Naive thymus-derived CD8-positive, alpha-beta T cell (primary cell): ENCODE results near the gene C20orf204. TPM values are rescaled to one million over a fixed set of nuclear protein-coding genes. Genes with fewer than 3 reads are reported as not detected.
"Not testable (repeated sequence)": the region's sequence is repeated elsewhere in the genome, so short reads cannot be mapped to it uniquely, and the experiment has no call there.

Source experiments
- ATAC-seq, 2 donors: fragments of 150-1000 bp; cut with Tn5 transposase in 1 of 2; sonication (Bioruptor Pico), chemical (Tn5 transposase) in 1 of 2; 1 replicate in 1 of 2; 2 replicates in 1 of 2; pipeline ENCODE4 v1.10.0; 2021; ENCODE audit warnings: mild to moderate bottlenecking in 2 of 2, moderate library complexity in 2 of 2
- POLR2A ChIA-PET: fragments of 350-600 bp; sonication (Branson Sonifier 250); formaldehyde crosslinking; loops from one replicate; lab custom pipeline; 2021; ENCODE audit warnings: antibody characterized with exemption; lab: Charles Lee
- DNase-seq, 10 donors: peaks; one replicate each; pipeline versions ENCODE4 v3.0.0 to v3.0.0-alpha.2; 2020 to 2022
- H3K27ac Mint-ChIP-seq, 10 donors: one replicate each; pipeline ENCODE4 v1.8.0; 2020 to 2022; ENCODE audit warnings: mild to moderate bottlenecking in 10 of 10, mixed read lengths in 10 of 10, moderate library complexity in 4 of 10, inconsistent platforms in 1 of 10
- H3K27me3 Mint-ChIP-seq, 5 donors: one replicate each; pipeline ENCODE4 v1.8.0; 2021 to 2022; ENCODE audit warnings: mixed read lengths in 5 of 5
- H3K36me3 Mint-ChIP-seq, 3 donors: one replicate each; pipeline ENCODE4 v1.8.0; 2020 to 2022; ENCODE audit warnings: mixed read lengths in 3 of 3, mild to moderate bottlenecking in 2 of 3, inconsistent platforms in 1 of 3
- H3K4me1 Mint-ChIP-seq, 4 donors: one replicate each; pipeline ENCODE4 v1.8.0; 2021 to 2022; ENCODE audit warnings: mixed read lengths in 4 of 4
- H3K4me3 Mint-ChIP-seq, 10 donors: one replicate each; pipeline ENCODE4 v1.8.0; 2020 to 2022; ENCODE audit warnings: mild to moderate bottlenecking in 10 of 10, mixed read lengths in 10 of 10, moderate library complexity in 6 of 10, inconsistent platforms in 1 of 10
- H3K9me3 Mint-ChIP-seq, 9 donors: one replicate each; pipeline ENCODE4 v1.8.0; 2020 to 2022; ENCODE audit warnings: mixed read lengths in 9 of 9, mild to moderate bottlenecking in 3 of 9, inconsistent platforms in 1 of 9, moderate library complexity in 1 of 9
- microRNA-seq: library from miRNA; unstranded; fragments of <30 nt; microRNA quantifications from one replicate; pipeline ENCODE4 v1.2.0, GENCODE V29; 2022; ENCODE audit warnings: borderline microRNAs expressed
- polyA plus RNA-seq, 3 donors: library from polyadenylated mRNA; unstranded; fragments of 300-500 nt; fragmentation: Illumina TruSeq; gene quantifications; one replicate each; pipeline ENCODE4 v1.2.3, GENCODE V29; 2021
- total RNA-seq, 8 experiments: library from RNA in 2 of 8; stranded (reverse) in 2 of 8; gene quantifications; one replicate each; pipeline ENCODE4 v1.2.3 and lab custom pipeline; 2021 to 2026

The C20orf204 gene
- total and polyA plus RNA-seq, 5 experiments from 2014 or later = 0.54 to 5.8 (median 5.6) TPM; not detected in 2

DNA sequence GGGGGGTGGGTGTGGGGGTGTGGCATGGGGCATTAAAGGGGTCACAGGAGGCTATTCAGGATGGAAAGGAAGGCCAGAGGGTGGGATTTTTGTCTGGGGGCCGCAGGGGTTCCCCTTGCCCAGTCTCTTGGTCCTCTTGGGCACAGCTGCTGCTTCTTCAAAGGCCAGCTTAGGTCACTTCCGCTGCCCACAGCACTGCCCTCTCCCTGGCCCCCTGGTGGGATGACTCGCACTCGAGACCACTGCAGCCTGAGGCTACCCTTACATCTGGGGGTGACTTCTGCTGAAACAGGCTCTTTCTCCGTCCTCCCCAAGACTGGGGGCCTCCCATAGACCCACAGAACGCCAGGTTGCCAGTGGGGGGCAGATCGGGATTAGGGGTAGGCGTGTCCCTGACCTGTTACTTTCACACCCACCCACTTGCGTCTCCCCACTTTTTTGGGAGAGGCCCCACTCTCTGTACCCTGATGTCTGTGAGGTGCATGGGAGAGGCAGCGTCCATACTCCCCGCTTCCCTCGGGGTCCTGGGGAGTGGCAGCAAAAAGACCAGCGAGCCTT lies 46.9 kb downstream of the C20orf204 start:
- peak overlapping the region in 3 of 10 donors; percentile 27 to 85 (median 51) for H3K27ac Mint-ChIP-seq

DNA sequence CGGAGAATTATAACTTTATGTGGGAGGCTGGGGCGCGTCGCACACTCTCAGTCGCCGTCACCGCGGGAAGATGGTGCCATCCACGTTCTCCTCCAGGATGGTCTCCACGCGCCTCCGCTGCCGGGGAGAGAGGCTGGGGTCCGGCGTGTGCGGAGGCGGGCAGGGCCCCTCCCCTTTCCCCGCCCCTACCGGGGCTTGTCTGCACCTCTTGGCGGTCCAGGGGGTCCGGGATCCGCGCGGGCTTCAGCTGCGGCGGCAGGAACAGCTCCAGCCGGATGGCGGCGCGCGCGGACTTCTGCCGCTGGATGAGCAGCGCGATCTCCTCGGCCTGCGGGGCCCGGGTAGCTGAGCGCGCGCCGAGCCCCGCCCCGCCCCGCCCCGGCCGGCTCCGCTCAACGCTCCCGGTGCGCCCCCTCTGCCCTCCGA lies 47.4 kb downstream of the C20orf204 start:
- POLR2A ChIA-PET = interaction anchor here (1.2 to 2.3 kb wide), 7 partner anchors 16 to 174 kb away, joined by 3 to 13 read pairs (median 5); partner anchors contain the start of genes PCMTD2, PRPF6 and TCEA2
- DNase-seq (peak in 9 of 10 donors; percentile 38 to 78 (median 62)), ATAC-seq (peak; percentile 42 to 45)
- Mint-ChIP-seq H3K4me1 (peaks cover 19 to 47% (median 39%) of the 10 kb centered on the region in 4 donors), H3K27ac (peak overlapping the region in 2 of 10 donors; percentile 27 to 85), H3K9me3 (peaks cover 0 to 12% (median 0%) of the 10 kb centered on the region in 9 donors), H3K4me3 (peak overlapping the region; percentile 64 to 88 (median 78)), H3K36me3 (peaks cover 0 to 3% (median 0%) of the 10 kb centered on the region in 3 donors), H3K27me3 (peaks cover 0 to 6% (median 1%) of the 10 kb centered on the region in 5 donors)

More for the DNA sequence above, 46.9 kb downstream of the C20orf204 start:
- H3K9me3 Mint-ChIP-seq = peaks cover 0 to 12% (median 0%) of the 10 kb centered on the region in 9 donors
- H3K27me3 Mint-ChIP-seq = peaks cover 0 to 6% (median 1%) of the 10 kb centered on the region in 5 donors
- peaks cover 0 to 3% (median 0%) of the 10 kb centered on the region in 3 donors for H3K36me3 Mint-ChIP-seq
- ATAC-seq (no peak), DNase-seq (no peak)
- peak overlapping the region; percentile 64 to 88 (median 78) for H3K4me3 Mint-ChIP-seq
- POLR2A ChIA-PET = interaction anchor here (1.2 to 2.3 kb wide), 7 partner anchors 17 to 175 kb away, joined by 3 to 13 read pairs (median 5); partner anchors contain the start of genes PCMTD2, PRPF6 and TCEA2
- peaks cover 19 to 50% (median 39%) of the 10 kb centered on the region in 4 donors for H3K4me1 Mint-ChIP-seq

DNA sequence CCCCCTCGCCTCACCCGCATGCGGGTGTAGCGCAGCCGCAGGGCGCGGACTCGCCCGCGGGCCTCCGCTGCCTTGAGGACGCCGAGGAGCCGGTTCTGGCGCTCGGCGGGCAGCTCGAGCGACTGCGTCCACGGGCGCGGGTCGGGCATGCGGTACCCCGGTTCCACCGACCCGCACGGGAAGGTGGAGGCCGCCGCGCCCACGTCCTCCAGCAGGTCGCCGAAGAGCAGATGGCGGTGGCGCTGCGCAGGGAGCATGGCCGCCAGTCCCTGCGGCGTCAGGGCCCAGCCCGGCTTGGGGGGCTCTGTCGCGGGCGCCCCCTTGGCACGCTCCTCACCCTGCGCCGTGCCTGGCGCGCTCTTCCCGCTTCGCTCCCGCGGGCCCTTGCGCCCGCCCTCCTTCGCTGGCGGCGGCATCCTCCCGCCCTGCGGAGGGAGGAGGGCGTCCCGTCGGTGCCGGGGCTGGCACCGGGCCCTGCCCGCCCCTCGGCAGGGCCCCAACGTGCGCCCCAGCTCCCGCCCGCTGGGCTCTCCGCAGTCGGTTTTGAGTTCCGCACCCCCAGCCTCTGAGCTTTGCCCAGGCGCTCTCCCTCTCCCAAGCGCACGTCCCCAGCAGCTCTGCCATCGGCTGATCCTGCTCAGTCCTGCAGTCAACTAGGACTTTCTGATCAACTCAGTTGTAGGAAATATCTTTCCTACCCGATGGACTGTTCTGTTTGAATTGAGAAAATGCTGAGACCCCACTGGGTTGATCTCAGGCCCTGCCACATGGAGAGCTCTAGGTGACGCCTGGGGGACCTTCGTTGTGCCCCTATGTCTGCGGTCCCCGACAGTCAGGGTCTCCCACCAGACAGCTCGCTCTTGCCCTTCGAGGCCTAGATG lies 48.1 kb downstream of the C20orf204 start, which contains the start of gene LKAAEAR1:
Gene LKAAEAR1 (minus strand): TSS at position 595 of the 881 bp plus-strand sequence. CDS start 179 bp downstream, at position 416.
- H3K27ac Mint-ChIP-seq = peak within 1 kb of the TSS in 8 of 10 donors; percentile 49 to 89 (median 70)
- ATAC-seq = peak; percentile 3 to 7
- H3K4me1 Mint-ChIP-seq = peaks cover 17 to 42% (median 36%) of the 10 kb centered on the region in 4 donors
- H3K27me3 Mint-ChIP-seq = peaks cover 0 to 6% (median 1%) of the 10 kb centered on the region in 5 donors
- peaks cover 0 to 3% (median 0%) of the 10 kb centered on the region in 3 donors for H3K36me3 Mint-ChIP-seq
- DNase-seq = no peak
- peaks cover 0 to 12% (median 0%) of the 10 kb centered on the region in 9 donors for H3K9me3 Mint-ChIP-seq
- POLR2A ChIA-PET = interaction anchor here (1.1 to 2.3 kb wide), 6 partner anchors 16 to 171 kb away, joined by 4 to 13 read pairs (median 6); partner anchors contain the start of genes C20orf204, PCMTD2 and PRPF6
- peak within 1 kb of the TSS; percentile 77 to 94 (median 90) for H3K4me3 Mint-ChIP-seq

DNA sequence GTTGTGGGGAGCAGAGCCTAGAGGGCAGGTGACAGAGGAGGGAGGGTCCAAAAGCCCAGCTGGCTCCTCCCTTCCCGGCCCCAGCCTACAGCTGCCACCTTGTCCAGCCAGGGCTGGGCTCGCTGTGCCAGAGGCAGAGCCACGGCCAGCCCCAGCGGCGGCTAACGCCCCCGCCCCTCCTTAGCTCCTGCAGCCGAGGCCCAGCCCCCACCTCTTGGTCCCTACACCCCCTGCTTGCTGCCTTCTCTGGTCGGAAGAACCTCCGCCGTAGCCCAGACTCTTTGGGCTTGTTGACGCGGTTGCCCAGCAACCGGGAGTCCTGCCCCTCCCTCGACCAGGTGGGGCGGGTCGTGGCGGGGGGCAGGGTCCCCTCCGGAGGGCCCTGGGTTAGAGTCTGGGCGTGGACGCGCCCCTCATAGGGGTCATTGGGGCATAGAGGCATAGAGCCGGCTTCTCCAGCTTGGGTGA lies 48.7 kb downstream of the C20orf204 start:
- peak overlapping the region; percentile 77 to 94 (median 90) for H3K4me3 Mint-ChIP-seq
- DNase-seq = no peak
- H3K27me3 Mint-ChIP-seq = peaks cover 0 to 6% (median 1%) of the 10 kb centered on the region in 5 donors
- POLR2A ChIA-PET = interaction anchor here (1.1 to 2.3 kb wide), 4 partner anchors 36 to 171 kb away, joined by 4 to 13 read pairs (median 8); partner anchors contain the start of genes C20orf204 and PCMTD2
- peak overlapping the region in 2 of 10 donors; percentile 63 to 89 for H3K27ac Mint-ChIP-seq
- H3K4me1 Mint-ChIP-seq = peaks cover 15 to 41% (median 36%) of the 10 kb centered on the region in 4 donors
- peaks cover 0 to 12% (median 0%) of the 10 kb centered on the region in 9 donors for H3K9me3 Mint-ChIP-seq
- peaks cover 0 to 3% (median 0%) of the 10 kb centered on the region in 3 donors for H3K36me3 Mint-ChIP-seq
- ATAC-seq = no peak

DNA sequence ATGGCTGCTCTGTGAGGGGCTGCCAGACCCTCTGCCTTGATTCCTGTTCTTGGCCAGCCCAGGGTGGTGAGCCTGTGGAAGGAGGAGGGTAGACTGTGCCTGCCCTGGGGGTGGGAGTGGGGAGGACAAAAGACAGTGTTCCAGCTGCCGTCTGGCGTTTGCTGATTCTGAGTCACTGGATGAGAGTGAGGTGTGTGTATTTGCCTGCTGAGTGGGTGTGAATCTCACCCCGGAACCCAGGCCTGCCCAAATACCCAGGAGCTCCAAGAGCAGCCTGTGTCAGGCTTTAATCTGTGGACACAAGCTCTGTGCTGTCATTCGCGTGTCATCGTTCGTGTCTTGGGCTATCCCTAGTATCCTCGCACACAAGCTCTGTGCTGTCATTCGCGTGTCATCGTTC lies 50.8 kb downstream of the C20orf204 start:
- H3K4me1 Mint-ChIP-seq = peaks cover 14 to 23% (median 21%) of the 10 kb centered on the region in 4 donors
- peaks cover 0 to 12% (median 0%) of the 10 kb centered on the region in 9 donors for H3K9me3 Mint-ChIP-seq
- no peak for DNase-seq
- POLR2A ChIA-PET = no interaction called here
- peaks cover 0 to 6% (median 1%) of the 10 kb centered on the region in 5 donors for H3K27me3 Mint-ChIP-seq
- no peak overlapping the region for H3K27ac Mint-ChIP-seq
- no peak for ATAC-seq
- peaks cover 0 to 3% (median 0%) of the 10 kb centered on the region in 3 donors for H3K36me3 Mint-ChIP-seq
- no peak overlapping the region for H3K4me3 Mint-ChIP-seq

DNA sequence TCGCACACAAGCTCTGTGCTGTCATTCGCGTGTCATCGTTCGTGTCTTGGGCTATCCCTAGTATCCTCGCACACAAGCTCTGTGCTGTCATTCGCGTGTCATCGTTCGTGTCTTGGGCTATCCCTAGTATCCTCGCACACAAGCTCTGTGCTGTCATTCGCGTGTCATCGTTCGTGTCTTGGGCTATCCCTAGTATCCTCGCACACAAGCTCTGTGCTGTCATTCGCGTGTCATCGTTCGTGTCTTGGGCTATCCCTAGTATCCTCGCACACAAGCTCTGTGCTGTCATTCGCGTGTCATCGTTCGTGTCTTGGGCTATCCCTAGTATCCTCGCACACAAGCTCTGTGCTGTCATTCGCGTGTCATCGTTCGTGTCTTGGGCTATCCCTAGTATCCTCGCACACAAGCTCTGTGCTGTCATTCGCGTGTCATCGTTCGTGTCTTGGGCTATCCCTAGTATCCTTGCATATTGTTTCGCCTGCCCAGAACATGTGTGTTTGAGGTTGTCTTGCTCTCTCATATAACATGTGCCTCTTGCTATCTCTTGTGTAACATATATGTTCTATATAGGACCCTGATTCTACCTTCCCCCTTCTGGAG lies 51.3 kb downstream of the C20orf204 start:
- Mint-ChIP-seq H3K9me3 (peaks cover 0 to 12% (median 0%) of the 10 kb centered on the region in 9 donors), H3K4me1 (peaks cover 10 to 21% (median 17%) of the 10 kb centered on the region in 4 donors)
- ATAC-seq, H3K4me3 Mint-ChIP-seq, H3K36me3 Mint-ChIP-seq, POLR2A ChIA-PET, DNase-seq, H3K27ac Mint-ChIP-seq, H3K27me3 Mint-ChIP-seq: not testable (repeated sequence)

DNA sequence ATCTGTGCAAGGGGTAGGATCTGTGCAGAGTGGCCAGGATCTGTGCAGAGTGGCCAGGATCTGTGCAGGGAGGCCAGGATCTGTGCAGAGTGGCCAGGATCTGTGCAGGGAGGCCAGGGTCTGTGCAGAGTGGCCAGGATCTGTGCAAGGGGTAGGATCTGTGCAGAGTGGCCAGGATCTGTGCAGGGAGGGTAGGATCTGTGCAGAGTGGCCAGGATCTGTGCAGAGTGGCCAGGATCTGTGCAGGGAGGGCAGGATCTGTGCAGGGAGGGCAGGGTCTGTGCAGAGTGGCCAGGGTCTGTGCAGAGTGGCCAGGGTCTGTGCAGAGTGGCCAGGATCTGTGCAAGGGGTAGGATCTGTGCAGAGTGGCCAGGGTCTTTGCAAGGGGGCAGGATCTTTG lies 52.6 kb downstream of the C20orf204 start:
- not testable (repeated sequence) for H3K27ac Mint-ChIP-seq

More for the DNA sequence above, 52.6 kb downstream of the C20orf204 start:
- H3K9me3 Mint-ChIP-seq = peaks cover 0 to 12% (median 0%) of the 10 kb centered on the region in 9 donors
- H3K36me3 Mint-ChIP-seq, H3K4me3 Mint-ChIP-seq, DNase-seq, POLR2A ChIA-PET, H3K27me3 Mint-ChIP-seq, ATAC-seq: not testable (repeated sequence)
- peaks cover 5 to 13% (median 6%) of the 10 kb centered on the region in 4 donors for H3K4me1 Mint-ChIP-seq

Small RNA genes lying within 50 kb of the gene (microRNA-seq; reads per million reads assigned to microRNA genes)
- not detected for gene MIR6813

Other genes with a start within 250 kb of the C20orf204 start
- gene ZBTB46, start 204.9 kb upstream of the C20orf204 start, total RNA-seq = not detected
- gene ZBTB46, start 204.9 kb upstream of the C20orf204 start, polyA plus RNA-seq = under 1 TPM; 0.06 to 0.08 (median 0.06) TPM
- gene ABHD16B, start 174.7 kb upstream of the C20orf204 start, total RNA-seq = not detected
- gene ABHD16B, start 174.7 kb upstream of the C20orf204 start, polyA plus RNA-seq = under 1 TPM; 0.29 to 0.60 (median 0.57) TPM
- 10 to 100 TPM; 39.3 to 42.0 TPM for gene TPD52L2, start 170.9 kb upstream of the C20orf204 start, total RNA-seq
- 10 to 100 TPM; 56.4 to 79.0 (median 68.3) TPM for gene TPD52L2, start 170.9 kb upstream of the C20orf204 start, polyA plus RNA-seq
- 10 to 100 TPM; 51.8 to 52.9 TPM for gene DNAJC5, start 141.1 kb upstream of the C20orf204 start, total RNA-seq
- 1 to 10 TPM; 4.7 to 7.1 (median 6.7) TPM for gene DNAJC5, start 141.1 kb upstream of the C20orf204 start, polyA plus RNA-seq
- 10 to 100 TPM; 48.2 to 50.9 TPM for gene UCKL1, start 79.8 kb upstream of the C20orf204 start, total RNA-seq
- 10 to 100 TPM; 19.8 to 28.3 (median 21.0) TPM for gene UCKL1, start 79.8 kb upstream of the C20orf204 start, polyA plus RNA-seq
- gene ZNF512B, start 66.3 kb upstream of the C20orf204 start, total RNA-seq = 10 to 100 TPM; 17.7 to 19.4 TPM
- 1 to 10 TPM in 1 of 3 donors, under 1 TPM in 2; 0.57 to 1.5 (median 0.59) TPM for gene ZNF512B, start 66.3 kb upstream of the C20orf204 start, polyA plus RNA-seq
- gene SAMD10, start 56.5 kb upstream of the C20orf204 start, total RNA-seq = 1 to 10 TPM; 7.7 to 9.3 TPM
- gene SAMD10, start 56.5 kb upstream of the C20orf204 start, polyA plus RNA-seq = 10 to 100 TPM in 1 of 3 donors, 1 to 10 TPM in 2; 7.4 to 15.4 (median 8.9) TPM
- gene PRPF6, start 55.0 kb upstream of the C20orf204 start, total RNA-seq = 10 to 100 TPM; 91.1 to 93.3 TPM
- gene PRPF6, start 55.0 kb upstream of the C20orf204 start, polyA plus RNA-seq = 100 to 1,000 TPM in 1 of 3 donors, 10 to 100 TPM in 2; 67.2 to 110 (median 85.9) TPM
- gene SOX18, start 13.5 kb downstream of the C20orf204 start, total RNA-seq = not detected
- gene SOX18, start 13.5 kb downstream of the C20orf204 start, polyA plus RNA-seq = not detected
- 10 to 100 TPM; 42.0 to 42.7 TPM for gene TCEA2, start 27.0 kb downstream of the C20orf204 start, total RNA-seq
- 10 to 100 TPM; 22.5 to 33.0 (median 32.1) TPM for gene TCEA2, start 27.0 kb downstream of the C20orf204 start, polyA plus RNA-seq
- 10 to 100 TPM; 16.9 to 20.7 TPM for gene RGS19, start 43.3 kb downstream of the C20orf204 start, total RNA-seq
- 10 to 100 TPM; 50.9 to 67.5 (median 59.4) TPM for gene RGS19, start 43.3 kb downstream of the C20orf204 start, polyA plus RNA-seq
- gene OPRL1, start 43.9 kb downstream of the C20orf204 start, total RNA-seq = 1 to 10 TPM in 1 of 2 experiments, under 1 TPM in 1; 0.91 to 1.1 TPM
- gene OPRL1, start 43.9 kb downstream of the C20orf204 start, polyA plus RNA-seq = 1 to 10 TPM in 1 of 3 donors, under 1 TPM in 2; 0.77 to 1.6 (median 0.82) TPM
- not detected for gene LKAAEAR1, start 48.2 kb downstream of the C20orf204 start, total RNA-seq
- 1 to 10 TPM in 1 of 3 donors, under 1 TPM in 1, not detected in 1; 0.63 to 1.1 TPM for gene LKAAEAR1, start 48.2 kb downstream of the C20orf204 start, polyA plus RNA-seq
- not detected for gene NPBWR2, start 71.4 kb downstream of the C20orf204 start, total RNA-seq
- gene NPBWR2, start 71.4 kb downstream of the C20orf204 start, polyA plus RNA-seq = not detected
- not detected for gene MYT1, start 128.3 kb downstream of the C20orf204 start, total RNA-seq
- not detected for gene MYT1, start 128.3 kb downstream of the C20orf204 start, polyA plus RNA-seq
- gene PCMTD2, start 219.6 kb downstream of the C20orf204 start, total RNA-seq = 100 to 1,000 TPM; 229 to 231 TPM
- gene PCMTD2, start 219.6 kb downstream of the C20orf204 start, polyA plus RNA-seq = 10 to 100 TPM; 63.1 to 80.2 (median 74.4) TPM